Measurements from ENCODE around the gene AIMP1. TPM values are rescaled to one million over a fixed set of nuclear protein-coding genes. Genes with fewer than 3 reads are reported as not detected.

Gene AIMP1
- total RNA-seq, 1 experiment from 2014 or later: 143 TPM

GRCh38 chr4:106302062-106302438, 14.3 kb upstream of the AIMP1 start:
- Mint-ChIP-seq H3K9me3 (ENCODE audit: unreplicated experiment) (peaks cover 10% of the 10 kb centered on the region), H3K4me1 (ENCODE audit: low read depth, unreplicated experiment) (peaks cover 59% of the 10 kb centered on the region), H3K27ac (ENCODE audit: unreplicated experiment) (no peak overlapping the region), H3K4me3 (ENCODE audit: unreplicated experiment) (no peak overlapping the region), H3K36me3 (ENCODE audit: insufficient read depth, unreplicated experiment) (peaks cover 37% of the 10 kb centered on the region), H3K27me3 (ENCODE audit: insufficient read depth, unreplicated experiment) (no peaks in the 10 kb centered on the region)
- intact Hi-C loops (cut with micrococcal nuclease; ENCODE audit: unreplicated experiment): no loop called here
- no peak for TF ChIP-seq CTCF (IDR thresholded peaks at IDR 0.05; ENCODE audit: insufficient read depth in 1 of 2, low read depth in 1 of 2, low read length in 1 of 2, severe bottlenecking in 1 of 2, unreplicated experiment in 1 of 2)
- no TSS peak for BruUV-seq (replicated peaks)
- CTCF ChIA-PET: no interaction called here
- Histone ChIP-seq H3K4me3 (ENCODE audit: low read depth, low read length) (no peak overlapping the region), H3K27me3 (replicated peaks; ENCODE audit: control insufficient read depth, insufficient read depth, low read length) (no peaks in the 10 kb centered on the region), H3K4me1 (peaks cover 55% of the 10 kb centered on the region), H3K36me3 (ENCODE audit: control insufficient read depth, insufficient read depth, low read length) (peaks cover 1% of the 10 kb centered on the region; the same call in 1 of the 2 replicates), H3K9me3 (no peaks in the 10 kb centered on the region)
- POLR2A ChIA-PET: interaction anchor here (0.8 kb wide), 1 partner anchor 465 kb away, joined by 3 read pairs; no protein-coding TSS in a partner anchor
- no peak for DNase-seq

GRCh38 chr4:106303548-106304281, 12.6 kb upstream of the AIMP1 start:
- Mint-ChIP-seq H3K4me3 (ENCODE audit: unreplicated experiment) (peak overlapping the region; percentile 5), H3K9me3 (ENCODE audit: unreplicated experiment) (peaks cover 10% of the 10 kb centered on the region), H3K27ac (ENCODE audit: unreplicated experiment) (peak overlapping the region; percentile 76), H3K36me3 (ENCODE audit: insufficient read depth, unreplicated experiment) (peaks cover 37% of the 10 kb centered on the region), H3K27me3 (ENCODE audit: insufficient read depth, unreplicated experiment) (no peaks in the 10 kb centered on the region), H3K4me1 (ENCODE audit: low read depth, unreplicated experiment) (peaks cover 58% of the 10 kb centered on the region)
- ChIA-PET CTCF (interaction anchor here (1.1 kb wide), 1 partner anchor 37 kb away, joined by 5 read pairs; no protein-coding TSS in a partner anchor), POLR2A (no interaction called here)
- Histone ChIP-seq H3K4me1 (peaks cover 63% of the 10 kb centered on the region), H3K36me3 (ENCODE audit: control insufficient read depth, insufficient read depth, low read length) (peaks cover 1% of the 10 kb centered on the region; the same call in 1 of the 2 replicates), H3K27me3 (replicated peaks; ENCODE audit: control insufficient read depth, insufficient read depth, low read length) (no peaks in the 10 kb centered on the region), H3K9me3 (no peaks in the 10 kb centered on the region), H3K4me3 (ENCODE audit: low read depth, low read length) (no peak overlapping the region)
- intact Hi-C loops (cut with micrococcal nuclease; ENCODE audit: unreplicated experiment): no loop called here
- no TSS peak for BruUV-seq (replicated peaks)
- DNase-seq: no peak
- TF ChIP-seq CTCF (IDR thresholded peaks at IDR 0.05; ENCODE audit: insufficient read depth in 1 of 2, low read depth in 1 of 2, low read length in 1 of 2, severe bottlenecking in 1 of 2, unreplicated experiment in 1 of 2): no peak

- intact Hi-C loops (cut with micrococcal nuclease; ENCODE audit: unreplicated experiment): loop anchor here (5.0 kb wide), 1 partner anchor 712 kb away; no protein-coding TSS in a partner anchor
- peaks cover 10% of the 10 kb centered on the region for H3K9me3 Mint-ChIP-seq (ENCODE audit: unreplicated experiment)
Measured at GRCh38 chr4:106304632-106305031, 11.7 kb upstream of the AIMP1 start.

More at GRCh38 chr4:106304632-106305031, 11.7 kb upstream of the AIMP1 start:
- Mint-ChIP-seq H3K4me3 (ENCODE audit: unreplicated experiment) (peak overlapping the region; percentile 23), H3K4me1 (ENCODE audit: low read depth, unreplicated experiment) (peaks cover 59% of the 10 kb centered on the region), H3K27me3 (ENCODE audit: insufficient read depth, unreplicated experiment) (no peaks in the 10 kb centered on the region), H3K36me3 (ENCODE audit: insufficient read depth, unreplicated experiment) (peaks cover 36% of the 10 kb centered on the region), H3K27ac (ENCODE audit: unreplicated experiment) (peak overlapping the region; percentile 40)
- Histone ChIP-seq H3K4me3 (ENCODE audit: low read depth, low read length) (no peak overlapping the region), H3K4me1 (peaks cover 66% of the 10 kb centered on the region), H3K9me3 (no peaks in the 10 kb centered on the region), H3K27me3 (replicated peaks; ENCODE audit: control insufficient read depth, insufficient read depth, low read length) (no peaks in the 10 kb centered on the region), H3K36me3 (ENCODE audit: control insufficient read depth, insufficient read depth, low read length) (0 out of 2 replicates have a peak, but pooled peaks cover 1% of the 10 kb centered on the region)
- TF ChIP-seq CTCF (IDR thresholded peaks at IDR 0.05; ENCODE audit: insufficient read depth in 1 of 2, low read depth in 1 of 2, low read length in 1 of 2, severe bottlenecking in 1 of 2, unreplicated experiment in 1 of 2): no peak
- CTCF ChIA-PET: interaction anchor here (1.1 kb wide), 1 partner anchor 38 kb away, joined by 5 read pairs; no protein-coding TSS in a partner anchor
- no TSS peak for BruUV-seq (replicated peaks)
- no peak for DNase-seq
- POLR2A ChIA-PET: no interaction called here
